ENCODE measurements around the gene KRTAP2-2.
"Not testable (repeated sequence)": the region's sequence is repeated elsewhere in the genome, so short reads cannot be mapped to it uniquely, and the experiment has no call there.

Gene KRTAP2-2

GRCh38 chr17:41065016-41065689 lies 10.1 kb upstream of the KRTAP2-2 start:
- DNase-seq (ENCODE audit: low read depth in 4 of 4, low spot score in 1 of 4), result not testable (repeated sequence)

GRCh38 chr17:41064301-41064700 lies 9.3 kb upstream of the KRTAP2-2 start:
- DNase-seq (ENCODE audit: low read depth in 4 of 4, low spot score in 1 of 4), result no peak

GRCh38 chr17:41063449-41063848 lies 8.4 kb upstream of the KRTAP2-2 start:
- DNase-seq (ENCODE audit: low read depth in 4 of 4, low spot score in 1 of 4), result no peak

GRCh38 chr17:41061964-41062363 lies 6.9 kb upstream of the KRTAP2-2 start:
- DNase-seq (ENCODE audit: low read depth in 4 of 4, low spot score in 1 of 4), result no peak

- no peak for DNase-seq (ENCODE audit: low read depth in 4 of 4, low spot score in 1 of 4)
Measured at GRCh38 chr17:41060052-41060604, 5.1 kb upstream of the KRTAP2-2 start, which contains the start of gene KRTAP2-3. TSS of gene KRTAP2-3 (minus strand) at chr17:41060114. CDS start at chr17:41060050, 64 bp downstream.

GRCh38 chr17:41059276-41060051 lies 4.4 kb upstream of the KRTAP2-2 start:
- DNase-seq (ENCODE audit: low read depth in 4 of 4, low spot score in 1 of 4), result not testable (repeated sequence)

- no peak for DNase-seq (ENCODE audit: low read depth in 4 of 4, low spot score in 1 of 4)
Measured at GRCh38 chr17:41058741-41059140, 3.7 kb upstream of the KRTAP2-2 start.

- DNase-seq (ENCODE audit: low read depth in 4 of 4, low spot score in 1 of 4), result no peak
Measured at GRCh38 chr17:41057547-41057946, 2.5 kb upstream of the KRTAP2-2 start.

GRCh38 chr17:41054556-41054955 lies 474 bp downstream of the KRTAP2-2 start:
- DNase-seq (ENCODE audit: low read depth in 4 of 4, low spot score in 1 of 4), result not testable (repeated sequence)

- no peak for DNase-seq (ENCODE audit: low read depth in 4 of 4, low spot score in 1 of 4)
Measured at GRCh38 chr17:41054025-41054424, 1.0 kb downstream of the KRTAP2-2 start.

GRCh38 chr17:41052566-41052965 lies 2.5 kb downstream of the KRTAP2-2 start:
- DNase-seq (ENCODE audit: low read depth in 4 of 4, low spot score in 1 of 4), result no peak

GRCh38 chr17:41049110-41049509 lies 5.9 kb downstream of the KRTAP2-2 start:
- no peak for DNase-seq (ENCODE audit: low read depth in 4 of 4, low spot score in 1 of 4)

GRCh38 chr17:41048441-41048840 lies 6.6 kb downstream of the KRTAP2-2 start:
- DNase-seq (ENCODE audit: low read depth in 4 of 4, low spot score in 1 of 4), result no peak

GRCh38 chr17:41046735-41047465 lies 8.1 kb downstream of the KRTAP2-2 start, which contains the start of gene KRTAP2-1:
TSS of gene KRTAP2-1 (minus strand) at chr17:41047316. CDS start at chr17:41047267, 49 bp downstream.
- DNase-seq (ENCODE audit: low read depth in 4 of 4, low spot score in 1 of 4), result not testable (repeated sequence)

GRCh38 chr17:41042953-41043352 lies 12.1 kb downstream of the KRTAP2-2 start:
- no peak for DNase-seq (ENCODE audit: low read depth in 4 of 4, low spot score in 1 of 4)

GRCh38 chr17:41040783-41041571 lies 14.1 kb downstream of the KRTAP2-2 start, which contains the start of gene KRTAP1-1:
TSS of gene KRTAP1-1 (minus strand) at chr17:41041450. CDS start at chr17:41041397, 53 bp downstream.
- not testable (repeated sequence) for DNase-seq (ENCODE audit: low read depth in 4 of 4, low spot score in 1 of 4)

- DNase-seq (ENCODE audit: low read depth in 4 of 4, low spot score in 1 of 4), result no peak
Measured at GRCh38 chr17:41037853-41038350, 17.1 kb downstream of the KRTAP2-2 start.

- not testable (repeated sequence) for DNase-seq (ENCODE audit: low read depth in 4 of 4, low spot score in 1 of 4)
Measured at GRCh38 chr17:41034346-41034935, 20.6 kb downstream of the KRTAP2-2 start, which contains the start of gene KRTAP1-3. TSS of gene KRTAP1-3 (minus strand) at chr17:41034874. CDS start at chr17:41034821, 53 bp downstream.

GRCh38 chr17:41029633-41030245 lies 25.3 kb downstream of the KRTAP2-2 start, which contains the start of gene KRTAP1-4:
TSS of gene KRTAP1-4 (minus strand) at chr17:41030195. CDS start at chr17:41030078, 117 bp downstream.
- no peak for DNase-seq (ENCODE audit: low read depth in 4 of 4, low spot score in 1 of 4)
